HepG2 (cell line): ENCODE data around the gene C16orf95. TPM values are rescaled to one million over a fixed set of nuclear protein-coding genes. Genes with fewer than 3 reads are reported as not detected.

Source experiments
- ATAC-seq: fragments of 200-7000 bp; cut with Tn5 transposase; 3 replicates; pipeline ENCODE4 v1.9.1; 2020; ENCODE audit warnings: mild to moderate bottlenecking, moderate library complexity
- BruUV-seq: library from RNA; stranded (reverse); fragments of 400-500 nt; replicated peaks from 2 replicates; lab custom pipeline; 2021; lab: Mats Ljungman, UMichigan
- CTCF ChIA-PET: fragments of 300-600 bp; formaldehyde crosslinking; extraction: SDS; loops from one replicate; lab custom pipeline; 2021; ENCODE audit warnings: low total read pairs, inconsistent platforms, low intra/inter-chr PET ratio; lab: Yijun Ruan, JAX
- POLR2A ChIA-PET: fragments of 350-600 bp; sonication (Branson Sonifier 250); formaldehyde crosslinking; loops from one replicate; lab custom pipeline; 2020; ENCODE audit warnings: antibody characterized with exemption, inconsistent platforms; lab: Yijun Ruan, JAX
- DNase-seq: peaks from one replicate; pipeline ENCODE4 v3.0.0-alpha.2; 2015; ENCODE audit warnings: low spot score
- FAIRE-seq: peaks from 3 replicates; lab custom pipeline; 2011; peaks lifted over from hg19 to GRCh38; lab: Jason Lieb, UNC
- H2AFZ ChIP-seq: one replicate; pipeline ENCODE4 v1.6.1; 2011; ENCODE audit warnings: low read length, inconsistent platforms
- H3K27ac ChIP-seq: fragments of 300-600 bp; 3 replicates; pipeline ENCODE4 v1.8.0; 2011; ENCODE audit warnings: mixed run types, mild to moderate bottlenecking, mixed read lengths, low read length, inconsistent platforms; ENCODE audit not compliant: insufficient read depth; ENCODE audit errors: extremely low read length
- H3K27me3 ChIP-seq, 2 experiments: fragments of 200-600 bp in 1 of 2; 2 replicates in 1 of 2; 3 replicates in 1 of 2; pipeline versions ENCODE4 v1.6.0 to v1.8.0; 2011; ENCODE audit warnings: low read length in 2 of 2, mild to moderate bottlenecking in 2 of 2, moderate library complexity in 2 of 2, inconsistent platforms in 1 of 2; ENCODE audit not compliant: insufficient read depth in 2 of 2, control insufficient read depth in 1 of 2
- H3K36me3 ChIP-seq, 2 experiments: fragments of 200-600 bp in 1 of 2; replicated peaks in 1 of 2; 2 replicates in 1 of 2; 3 replicates in 1 of 2; pipeline versions ENCODE4 v1.5.1 to v1.8.0; 2011; ENCODE audit warnings: low read length in 2 of 2, inconsistent platforms in 1 of 2; ENCODE audit not compliant: insufficient read depth in 2 of 2, control insufficient read depth in 1 of 2
- H3K4me1 ChIP-seq: 2 replicates; pipeline ENCODE4 v1.5.1; 2012; ENCODE audit warnings: low read length, inconsistent platforms; ENCODE audit not compliant: insufficient read depth
- H3K4me2 ChIP-seq: 2 replicates; pipeline ENCODE4 v1.6.0; 2011; ENCODE audit warnings: low read depth, low read length, inconsistent platforms
- H3K4me3 ChIP-seq, 3 experiments: fragments of 200-600 bp in 1 of 3; sonication (generic), shearing (Covaris generic) in 1 of 3; replicated peaks in 1 of 3; 2 replicates each; pipeline ENCODE4 v1.5.1; 2011 to 2016; ENCODE audit warnings: low read length in 3 of 3, inconsistent platforms in 2 of 3, low read depth in 2 of 3, mild to moderate bottlenecking in 2 of 3, control low read depth in 1 of 3, mixed read lengths in 1 of 3; ENCODE audit not compliant: insufficient read depth in 1 of 3
- H3K79me2 ChIP-seq: one replicate; pipeline ENCODE4 v1.6.1; 2011; ENCODE audit warnings: low read length, inconsistent platforms; ENCODE audit not compliant: insufficient read depth
- H3K9ac ChIP-seq: 2 replicates; pipeline ENCODE4 v1.6.0; 2011; ENCODE audit warnings: mild to moderate bottlenecking, low read depth, low read length, inconsistent platforms; ENCODE audit not compliant: insufficient read depth
- H3K9me3 ChIP-seq: 2 replicates; pipeline ENCODE4 v1.5.1; 2012; ENCODE audit warnings: mild to moderate bottlenecking, low read length
- H4K20me1 ChIP-seq: 2 replicates; pipeline ENCODE4 v1.6.0; 2011; ENCODE audit warnings: inconsistent platforms, mild to moderate bottlenecking, low read length, moderate library complexity; ENCODE audit not compliant: insufficient read depth
- ATF7-NPFF ChIP-seq: sonication (generic); formaldehyde crosslinking; IDR thresholded peaks from 2 replicates; pipeline ENCODE4 v1.8.1; 2023; ENCODE audit warnings: mild to moderate bottlenecking, low read depth, missing genetic modification reagents, moderate library complexity
- CREM ChIP-seq, 2 experiments: sonication (generic) in 1 of 2; formaldehyde crosslinking in 1 of 2; IDR thresholded peaks; 2 replicates each; pipeline versions ENCODE4 v1.4.0 to v1.6.1; 2016 to 2020; ENCODE audit warnings: antibody characterized with exemption in 1 of 2, mild to moderate bottlenecking in 1 of 2, missing genetic modification reagents in 1 of 2
- FOXP1 ChIP-seq, 2 experiments: fragments of 450-650 bp in 1 of 2; IDR thresholded peaks; 2 replicates each; pipeline ENCODE4 v1.6.1; 2017 to 2018; ENCODE audit warnings: antibody characterized with exemption in 1 of 2
- HNF1A ChIP-seq, 2 experiments: sonication (generic) in 1 of 2; formaldehyde crosslinking in 1 of 2; IDR thresholded peaks; 2 replicates each; pipeline versions ENCODE4 v1.4.0 to v1.6.1; 2016 to 2020; ENCODE audit warnings: borderline replicate concordance in 1 of 2, low read depth in 1 of 2, mild to moderate bottlenecking in 1 of 2, missing genetic modification reagents in 1 of 2
- HNRNPH1 ChIP-seq: fragments of 200-400 bp; formaldehyde crosslinking; optimal IDR thresholded peaks from 2 replicates; pipeline ENCODE3; 2017; ENCODE audit warnings: mild to moderate bottlenecking, low read depth, low read length
- KLF6 ChIP-seq: IDR thresholded peaks from 2 replicates; pipeline ENCODE4 v1.8.0; 2016; ENCODE audit warnings: missing biosample characterization, missing genetic modification reagents
- MXI1 ChIP-seq: IDR thresholded peaks from 3 replicates; pipeline ENCODE4 v1.6.1; 2012; ENCODE audit warnings: low read depth, low read length, inconsistent platforms, borderline replicate concordance
- NCOA5 ChIP-seq: sonication (generic); formaldehyde crosslinking; IDR thresholded peaks from 2 replicates; pipeline ENCODE4 v1.4.0; 2020; ENCODE audit warnings: missing genetic modification reagents
- NCOR1 ChIP-seq: fragments of 200-600 bp; sonication (generic); IDR thresholded peaks from 2 replicates; pipeline ENCODE4 v1.7.0; 2017; ENCODE audit warnings: antibody characterized with exemption, low read length, borderline replicate concordance
- TBL1XR1 ChIP-seq: fragments of 150-350 bp; IDR thresholded peaks from 2 replicates; pipeline ENCODE4 v1.6.1; 2014; ENCODE audit warnings: borderline replicate concordance, low read length; ENCODE audit not compliant: partially characterized antibody
- ZNF484 ChIP-seq: sonication (generic); formaldehyde crosslinking; IDR thresholded peaks from 2 replicates; pipeline ENCODE4 v1.5.1; 2020; ENCODE audit warnings: mild to moderate bottlenecking, low read depth, missing genetic modification reagents, borderline replicate concordance
- ZNF589 ChIP-seq: sonication (generic); formaldehyde crosslinking; conservative IDR thresholded peaks from 2 replicates; pipeline ENCODE4 v1.8.0; 2022; ENCODE audit warnings: mild to moderate bottlenecking, moderate library complexity, missing genetic modification reagents
- ZNF709 ChIP-seq: sonication (generic); formaldehyde crosslinking; IDR thresholded peaks from 2 replicates; pipeline ENCODE4 v1.5.0; 2020; ENCODE audit warnings: mild to moderate bottlenecking, missing genetic modification reagents
- ZNF773 ChIP-seq: sonication (generic); formaldehyde crosslinking; IDR thresholded peaks from 2 replicates; pipeline ENCODE4 v1.4.0; 2020; ENCODE audit warnings: missing genetic modification reagents, borderline replicate concordance
- ZNF777 ChIP-seq: sonication (generic); formaldehyde crosslinking; IDR thresholded peaks from 2 replicates; pipeline ENCODE4 v1.4.0; 2020; ENCODE audit warnings: missing genetic modification reagents
- ZNF780A ChIP-seq: sonication (generic); formaldehyde crosslinking; IDR thresholded peaks from 2 replicates; pipeline ENCODE4 v1.8.0; 2022; ENCODE audit warnings: mild to moderate bottlenecking, missing genetic modification reagents, moderate library complexity
- ZNF891 ChIP-seq: sonication (generic); formaldehyde crosslinking; IDR thresholded peaks from 2 replicates; pipeline ENCODE4 v1.5.0; 2020; ENCODE audit warnings: mild to moderate bottlenecking, missing genetic modification reagents
- WGBS: methylation state at CpG from one replicate; pipeline ENCODE4 v1.1.6; 2017; ENCODE audit warnings: low lambda C conversion rate; 5-methylcytosine and 5-hydroxymethylcytosine counted together
- in situ Hi-C: cut with HindIII; loops from 2 replicates; pipeline ENCODE4 v1.10.0; 2017; ENCODE audit warnings: low pct_unique_long_range_greater_than_20kb; ENCODE audit not compliant: extremely low pct_ligation_motif_present
- intact Hi-C: fragments of 100-400 bp; cut with micrococcal nuclease; formaldehyde crosslinking; loops from one replicate; pipeline ENCODE4 v1.10.0; 2022; ENCODE audit not compliant: unreplicated experiment
- polyA plus RNA-seq, 8 experiments: library from polyadenylated mRNA; depleted of rRNA in 3 of 8; stranded (reverse) in 7 of 8; unstranded in 1 of 8; fragments of >200 nt; fragmentation: Illumina TruSeq in 4 of 8; extraction: Trizol in 4 of 8; gene quantifications; 2 replicates each; pipeline versions ENCODE4 v1.2.1 to v1.2.3, GENCODE V29; 2011 to 2016; ENCODE audit warnings: low read depth in 4 of 8, missing spikeins in 1 of 8, mixed read lengths in 1 of 8; ENCODE audit not compliant: insufficient read depth in 1 of 8
- total RNA-seq, 5 experiments: library from RNA; depleted of rRNA; stranded (reverse); fragments of >200 nt; fragmentation: Illumina TruSeq; extraction: Trizol; gene quantifications; 2 replicates each; pipeline ENCODE4 v1.2.3, GENCODE V29; 2016; ENCODE audit warnings: low read depth in 1 of 5
- TF ChIP-seq, protein P1 (sequence below), 2 experiments: sonication (generic) in 1 of 2; formaldehyde crosslinking in 1 of 2; IDR thresholded peaks; 2 replicates each; pipeline versions ENCODE4 v1.4.0 to v1.6.1; 2018 to 2020; ENCODE audit warnings: missing genetic modification reagents in 2 of 2, borderline replicate concordance in 1 of 2, low read depth in 1 of 2, mild to moderate bottlenecking in 1 of 2, missing biosample characterization in 1 of 2

The C16orf95 gene
- total and polyA plus RNA-seq, 2 of the 13 experiments (the other 11 are each of a cell fraction or from before 2014, with no cell fraction given): 2.8 to 8.6 TPM

DNA sequence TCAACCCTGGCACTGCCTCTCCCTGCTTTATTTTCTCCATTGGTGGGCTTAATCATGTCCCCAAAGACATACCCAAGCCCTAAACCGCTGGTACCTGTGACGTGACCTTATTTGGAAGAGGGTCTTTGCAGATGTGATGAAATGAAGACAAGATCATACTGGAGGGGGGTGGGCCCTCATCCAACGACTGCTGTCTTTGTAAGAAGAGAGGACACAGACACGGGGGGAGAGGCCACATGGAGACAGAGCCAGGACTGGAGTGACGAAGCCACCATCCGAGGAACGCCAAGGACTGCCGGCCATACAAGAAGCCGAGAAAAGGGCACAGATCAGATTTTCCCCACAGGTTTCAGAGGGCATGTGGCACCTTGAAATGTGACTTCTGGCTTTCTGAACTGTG is 62.5 kb downstream of the C16orf95 start (continued):
- no peak for TF ChIP-seq CREM (IDR thresholded peaks at IDR 0.05)
- TF ChIP-seq CREM (CRISPR knock-in tag; IDR thresholded peaks at IDR 0.05): no peak
- no peak for TF ChIP-seq ZNF777 (CRISPR knock-in tag)
- TF ChIP-seq, protein P1, sequence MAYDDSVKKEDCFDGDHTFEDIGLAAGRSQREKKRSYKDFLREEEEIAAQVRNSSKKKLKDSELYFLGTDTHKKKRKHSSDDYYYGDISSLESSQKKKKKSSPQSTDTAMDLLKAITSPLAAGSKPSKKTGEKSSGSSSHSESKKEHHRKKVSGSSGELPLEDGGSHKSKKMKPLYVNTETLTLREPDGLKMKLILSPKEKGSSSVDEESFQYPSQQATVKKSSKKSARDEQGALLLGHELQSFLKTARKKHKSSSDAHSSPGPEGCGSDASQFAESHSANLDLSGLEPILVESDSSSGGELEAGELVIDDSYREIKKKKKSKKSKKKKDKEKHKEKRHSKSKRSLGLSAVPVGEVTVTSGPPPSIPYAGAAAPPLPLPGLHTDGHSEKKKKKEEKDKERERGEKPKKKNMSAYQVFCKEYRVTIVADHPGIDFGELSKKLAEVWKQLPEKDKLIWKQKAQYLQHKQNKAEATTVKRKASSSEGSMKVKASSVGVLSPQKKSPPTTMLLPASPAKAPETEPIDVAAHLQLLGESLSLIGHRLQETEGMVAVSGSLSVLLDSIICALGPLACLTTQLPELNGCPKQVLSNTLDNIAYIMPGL (CRISPR knock-in tag; IDR thresholded peaks at IDR 0.05; ENCODE audit: borderline replicate concordance in 1 of 2, low read depth in 1 of 2): no peak
- no peak for TF ChIP-seq ZNF891 (CRISPR knock-in tag)

GRCh38 chr16:87254296-87254695 is 62.9 kb downstream of the C16orf95 start:
- Histone ChIP-seq H3K4me2 (no peak overlapping the region), H3K4me1 (peaks cover 20% of the 10 kb centered on the region), H3K27ac (no peak overlapping the region), H2AFZ (no peak overlapping the region), H3K9me3 (no peaks in the 10 kb centered on the region), H3K79me2 (no peaks in the 10 kb centered on the region), H3K4me3 (no peak overlapping the region), H3K27me3 (no peaks in the 10 kb centered on the region), H4K20me1 (no peaks in the 10 kb centered on the region), H3K9ac (no peak overlapping the region), H3K36me3 (no peaks in the 10 kb centered on the region)
- ChIA-PET CTCF (no interaction called here), POLR2A (no interaction called here)
- no peak for ATAC-seq
- intact Hi-C loops (no loop called here), in situ Hi-C loops (no loop called here)
- DNase-seq: no peak
- FAIRE-seq: no peak
- 80% methylated on average over 10 of the region's 10 CpGs for WGBS
- no TSS peak for BruUV-seq
- no peak for TF ChIP-seq ZNF780A (CRISPR knock-in tag)
- TF ChIP-seq MXI1: no peak
- no peak for TF ChIP-seq HNF1A (IDR thresholded peaks at IDR 0.05; ENCODE audit: low read depth)
- no peak for TF ChIP-seq HNF1A (CRISPR knock-in tag; IDR thresholded peaks at IDR 0.05; ENCODE audit: borderline replicate concordance)
- no peak for TF ChIP-seq ZNF709
- TF ChIP-seq ZNF777 (CRISPR knock-in tag): no peak
- TF ChIP-seq FOXP1 (IDR thresholded peaks at IDR 0.05): no peak
- TF ChIP-seq FOXP1 (CRISPR knock-in tag; IDR thresholded peaks at IDR 0.05): no peak
- TF ChIP-seq ATF7-NPFF (CRISPR knock-in tag): no peak
- TF ChIP-seq ZNF484: no peak
- TF ChIP-seq ZNF773 (CRISPR knock-in tag): no peak
- TF ChIP-seq HNRNPH1: no peak
- TF ChIP-seq KLF6 (CRISPR knock-in tag): no peak
- TF ChIP-seq TBL1XR1: no peak
- TF ChIP-seq NCOA5 (CRISPR knock-in tag): no peak
- no peak for TF ChIP-seq NCOR1
- TF ChIP-seq ZNF589: no peak
